Thyroid gland (tissue), 4 donors: ENCODE measurements around the gene PRR33. TPM values are rescaled to one million over a fixed set of nuclear protein-coding genes. Genes with fewer than 3 reads are reported as not detected.
"Not testable (repeated sequence)": the region's sequence is repeated elsewhere in the genome, so short reads cannot be mapped to it uniquely, and the experiment has no call there.

Source experiments
- DNase-seq, 2 donors: peaks; one replicate each; pipeline ENCODE4 v3.0.0-alpha.2; 2019
- H3K27ac ChIP-seq, 3 donors: fragments of 200-600 bp; sonication (generic); 1 replicate in 2 of 3; 2 replicates in 1 of 3; pipeline ENCODE4 v1.5.1; 2016 to 2019; ENCODE audit warnings: mild to moderate bottlenecking in 1 of 3, moderate library complexity in 1 of 3
- H3K27me3 ChIP-seq: fragments of 200-600 bp; sonication (generic); one replicate; pipeline ENCODE4 v1.5.1; 2019
- H3K36me3 ChIP-seq, 2 donors: fragments of 200-600 bp; sonication (generic); one replicate each; pipeline ENCODE4 v1.5.1; 2016 to 2019
- H3K4me1 ChIP-seq, 2 donors: fragments of 200-600 bp; sonication (generic); one replicate each; pipeline ENCODE4 v1.5.1; 2017 to 2019
- H3K4me3 ChIP-seq, 3 donors: fragments of 200-600 bp; sonication (generic); replicated peaks in 1 of 3; 1 replicate in 2 of 3; 2 replicates in 1 of 3; pipeline ENCODE4 v1.5.1; 2016; ENCODE audit warnings: mild to moderate bottlenecking in 1 of 3
- H3K9me3 ChIP-seq: fragments of 200-600 bp; sonication (generic); one replicate; pipeline ENCODE4 v1.5.1; 2017
- CTCF ChIP-seq, 6 experiments: fragments of 200-600 bp in 3 of 6; fragments of 450-650 bp in 3 of 6; sonication (generic) in 3 of 6; IDR thresholded peaks; one replicate each; pipeline ENCODE4 v1.5.1; 2016 to 2019; ENCODE audit warnings: antibody characterized with exemption in 6 of 6, mild to moderate bottlenecking in 2 of 6, inconsistent platforms in 1 of 6, moderate library complexity in 1 of 6
- POLR2A ChIP-seq, 2 donors: fragments of 450-650 bp; IDR thresholded peaks; one replicate each; pipeline ENCODE4 v1.6.1; 2017; ENCODE audit warnings: antibody characterized with exemption in 2 of 2, mild to moderate bottlenecking in 2 of 2, moderate library complexity in 1 of 2
- WGBS, 2 donors: methylation state at CpG; one replicate each; pipeline ENCODE4 v1.1.5; 2017; 5-methylcytosine and 5-hydroxymethylcytosine counted together
- intact Hi-C: fragments of 100-400 bp; cut with DNase I; formaldehyde crosslinking; loops from one replicate; pipeline ENCODE4 v1.15.1; 2023
- total RNA-seq, 4 donors: library from RNA; depleted of rRNA; stranded (reverse); fragments of >200 nt; gene quantifications; one replicate each; pipeline ENCODE4 v1.2.3, GENCODE V29; 2016

Gene PRR33
- total RNA-seq, 4 donors from 2014 or later = not detected

DNA sequence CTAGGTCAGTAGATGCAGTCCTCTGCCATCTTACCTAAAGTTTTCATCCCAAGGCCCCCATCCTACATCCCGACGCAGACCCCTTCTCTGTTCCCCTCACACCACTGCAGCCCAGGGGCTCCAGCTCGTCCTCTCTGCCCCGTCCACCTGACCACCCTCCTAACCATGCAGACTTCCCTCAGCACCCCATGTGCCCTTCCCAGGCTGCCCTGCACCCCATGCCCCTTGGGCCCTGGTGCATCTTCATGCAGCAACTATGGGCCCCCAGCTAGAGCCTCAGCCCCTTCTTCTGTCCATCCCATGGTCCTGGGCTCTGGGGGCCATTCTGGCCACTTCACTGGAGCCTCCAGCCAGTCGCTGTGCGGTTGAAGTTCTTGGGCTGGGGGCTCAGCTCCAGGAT lies 2.9 kb downstream of the PRR33 start:
- TF ChIP-seq POLR2A (IDR thresholded peaks at IDR 0.05) (no peak), CTCF (IDR thresholded peaks at IDR 0.05) (no peak)

GRCh38 chr11:1888347-1888753 lies 3.3 kb downstream of the PRR33 start:
- H3K27me3 ChIP-seq = no peaks in the 10 kb centered on the region
- intact Hi-C loops = no loop called here
- TF ChIP-seq CTCF (IDR thresholded peaks at IDR 0.05) = no peak
- TF ChIP-seq POLR2A (IDR thresholded peaks at IDR 0.05) = no peak
- H3K36me3 ChIP-seq = no peaks in the 10 kb centered on the region
- DNase-seq = no peak
- WGBS, 2 donors = 54 to 62% methylated on average over 5 to 9 of the region's 9 CpGs
- no peak overlapping the region for H3K4me3 ChIP-seq
- no peaks in the 10 kb centered on the region for H3K4me1 ChIP-seq
- H3K9me3 ChIP-seq = no peaks in the 10 kb centered on the region
- H3K27ac ChIP-seq = no peak overlapping the region

More for the DNA sequence above, 2.9 kb downstream of the PRR33 start:
- Histone ChIP-seq H3K4me3 (no peak overlapping the region), H3K9me3 (no peaks in the 10 kb centered on the region), H3K36me3 (no peaks in the 10 kb centered on the region), H3K27me3 (no peaks in the 10 kb centered on the region), H3K4me1 (no peaks in the 10 kb centered on the region), H3K27ac (no peak overlapping the region)
- WGBS, 2 donors = 86 to 91% methylated on average over 4 of the region's 6 CpGs
- intact Hi-C loops = no loop called here
- no peak for DNase-seq

GRCh38 chr11:1887451-1888346 lies 4.0 kb downstream of the PRR33 start:
- intact Hi-C loops = no loop called here
- TF ChIP-seq POLR2A (IDR thresholded peaks at IDR 0.05) = no peak
- no peak for TF ChIP-seq CTCF (IDR thresholded peaks at IDR 0.05)
- WGBS, 2 donors = 77 to 82% methylated on average over 3 to 8 of the region's 11 CpGs
- H3K27me3 ChIP-seq = no peaks in the 10 kb centered on the region
- no peak overlapping the region for H3K27ac ChIP-seq
- H3K4me1 ChIP-seq = no peaks in the 10 kb centered on the region
- no peak overlapping the region for H3K4me3 ChIP-seq
- no peak for DNase-seq
- H3K36me3 ChIP-seq = no peaks in the 10 kb centered on the region
- H3K9me3 ChIP-seq = no peaks in the 10 kb centered on the region

DNA sequence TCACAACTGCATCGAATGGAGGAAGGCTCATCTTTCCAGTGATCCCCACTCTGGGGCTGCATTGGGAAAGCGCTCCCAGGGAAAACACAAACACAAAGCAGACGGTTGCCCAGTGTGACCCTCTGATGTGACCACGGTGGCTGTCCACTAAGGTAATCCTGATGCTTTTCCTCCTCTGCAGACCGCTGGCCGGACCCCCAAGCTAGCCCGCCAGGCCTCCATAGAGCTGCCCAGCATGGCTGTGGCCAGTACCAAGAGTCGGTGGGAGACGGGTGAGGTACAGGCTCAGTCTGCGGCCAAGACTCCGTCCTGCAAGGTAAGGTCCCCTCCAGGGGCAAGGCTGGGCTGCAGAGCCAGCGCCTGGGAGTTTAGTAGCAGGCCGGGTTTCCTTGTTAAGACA lies 5.1 kb downstream of the PRR33 start:
- H3K4me1 ChIP-seq, DNase-seq, H3K36me3 ChIP-seq, H3K27ac ChIP-seq, intact Hi-C loops, H3K27me3 ChIP-seq, H3K9me3 ChIP-seq, H3K4me3 ChIP-seq: not testable (repeated sequence)
- WGBS, 2 donors = 86 to 98% methylated on average over 4 to 6 of the region's 13 CpGs

GRCh38 chr11:1884303-1884700 lies 7.4 kb downstream of the PRR33 start:
- no peak overlapping the region for H3K4me3 ChIP-seq
- no peaks in the 10 kb centered on the region for H3K27me3 ChIP-seq
- intact Hi-C loops = loop anchor here (5.0 kb wide), 1 partner anchor 268 kb away; no protein-coding TSS in a partner anchor
- no peak overlapping the region for H3K27ac ChIP-seq
- H3K4me1 ChIP-seq = peaks cover 5 to 22% of the 10 kb centered on the region in 2 donors
- H3K9me3 ChIP-seq = no peaks in the 10 kb centered on the region
- 88 to 90% methylated on average over 5 of the region's 5 CpGs for WGBS, 2 donors
- no peaks in the 10 kb centered on the region for H3K36me3 ChIP-seq
- DNase-seq = no peak
- TF ChIP-seq POLR2A (IDR thresholded peaks at IDR 0.05) (no peak), CTCF (IDR thresholded peaks at IDR 0.05) (no peak)
